Erythroblast (primary cell): ENCODE results near the gene BLID.

Source experiments
- DNase-seq, 2 experiments: peaks; one replicate each; lab custom pipeline; 2025; lab: John Stamatoyannopoulos, UW
- GATA1 ChIP-seq: IDR thresholded peaks from 2 replicates; pipeline ENCODE4 v1.6.1; 2011; ENCODE audit warnings: low read depth, mild to moderate bottlenecking, control low read depth, low read length, moderate library complexity
- POLR2A ChIP-seq: IDR thresholded peaks from 2 replicates; pipeline ENCODE4 v1.6.1; 2011; ENCODE audit warnings: mild to moderate bottlenecking, low read length

Gene BLID

GRCh38 chr11:122123263-122123929 is 7.4 kb upstream of the BLID start:
- TF ChIP-seq POLR2A (no peak), GATA1 (no peak)

GRCh38 chr11:122122179-122122578 is 6.2 kb upstream of the BLID start:
- no peak for DNase-seq
- TF ChIP-seq GATA1, result no peak
- TF ChIP-seq POLR2A, result no peak

More at GRCh38 chr11:122123263-122123929, 7.4 kb upstream of the BLID start:
- DNase-seq, result no peak

- TF ChIP-seq POLR2A (no peak), GATA1 (no peak)
Observed at GRCh38 chr11:122120096-122120495, 4.1 kb upstream of the BLID start.

GRCh38 chr11:122116591-122116990 is 576 bp upstream of the BLID start:
- TF ChIP-seq POLR2A (no peak), GATA1 (no peak)
- DNase-seq, result no peak

More at GRCh38 chr11:122120096-122120495, 4.1 kb upstream of the BLID start:
- no peak for DNase-seq

GRCh38 chr11:122114976-122115375 is 1.0 kb downstream of the BLID start:
- TF ChIP-seq GATA1, result no peak
- TF ChIP-seq POLR2A, result no peak
- DNase-seq, result no peak

GRCh38 chr11:122113836-122114825 is 1.9 kb downstream of the BLID start:
- TF ChIP-seq GATA1, result no peak
- TF ChIP-seq POLR2A, result no peak
- no peak for DNase-seq

GRCh38 chr11:122112470-122113365 is 3.3 kb downstream of the BLID start:
- TF ChIP-seq GATA1 (no peak), POLR2A (no peak)
- DNase-seq, result no peak

GRCh38 chr11:122109932-122110331 is 6.1 kb downstream of the BLID start:
- DNase-seq, result no peak
- TF ChIP-seq GATA1, result no peak
- no peak for TF ChIP-seq POLR2A

GRCh38 chr11:122108828-122109227 is 7.2 kb downstream of the BLID start:
- no peak for DNase-seq
- TF ChIP-seq POLR2A (no peak), GATA1 (no peak)

- TF ChIP-seq POLR2A (no peak), GATA1 (no peak)
- DNase-seq, result peak; percentile 58 to 74
Observed at GRCh38 chr11:122108192-122108799, 7.7 kb downstream of the BLID start.

- TF ChIP-seq POLR2A, result no peak
- TF ChIP-seq GATA1, result no peak
- no peak for DNase-seq
Observed at GRCh38 chr11:122107566-122107965, 8.4 kb downstream of the BLID start.

GRCh38 chr11:122107045-122107444 is 9.0 kb downstream of the BLID start:
- no peak for DNase-seq
- no peak for TF ChIP-seq POLR2A
- TF ChIP-seq GATA1, result no peak
